Osteoblast (primary cell): ENCODE measurements around the gene COL4A1. TPM values are rescaled to one million over a fixed set of nuclear protein-coding genes. Genes with fewer than 3 reads are reported as not detected.
A peak's percentile ranks its signal among the peaks of the same experiment; 100 is the strongest.
"Not testable (repeated sequence)": the region's sequence is repeated elsewhere in the genome, so short reads cannot be mapped to it uniquely, and the experiment has no call there.

Experiments used
- DNase-seq: peaks from one replicate; pipeline ENCODE4 v3.0.0; 2011; ENCODE audit warnings: low spot score, mixed read lengths; ENCODE audit not compliant: insufficient read length; ENCODE audit errors: missing footprints
- H2AFZ ChIP-seq: 2 replicates; pipeline ENCODE4 v1.6.0; 2011; ENCODE audit warnings: mild to moderate bottlenecking, low read length
- H3K27ac ChIP-seq: 2 replicates; pipeline ENCODE4 v1.5.1; 2011; ENCODE audit warnings: mild to moderate bottlenecking, low read depth, low read length, moderate library complexity
- H3K27me3 ChIP-seq: 2 replicates; pipeline ENCODE4 v1.6.0; 2012; ENCODE audit warnings: mild to moderate bottlenecking, control low read depth, inconsistent platforms, low read length, moderate library complexity; ENCODE audit not compliant: insufficient read depth
- H3K36me3 ChIP-seq: 2 replicates; pipeline ENCODE4 v1.5.1; 2011; ENCODE audit warnings: mild to moderate bottlenecking, low read length, control low read depth, moderate library complexity; ENCODE audit not compliant: insufficient read depth
- H3K4me1 ChIP-seq: 2 replicates; pipeline ENCODE4 v1.5.1; 2011; ENCODE audit warnings: mild to moderate bottlenecking, low read length, control low read depth, moderate library complexity; ENCODE audit not compliant: insufficient read depth
- H3K4me2 ChIP-seq: 2 replicates; pipeline ENCODE4 v1.6.0; 2011; ENCODE audit warnings: mild to moderate bottlenecking, low read length; ENCODE audit not compliant: insufficient read depth
- H3K4me3 ChIP-seq: fragments of 200-600 bp; sonication (generic); 3 replicates; pipeline ENCODE4 v1.5.1; 2012; ENCODE audit warnings: mild to moderate bottlenecking, low read length, inconsistent platforms; ENCODE audit not compliant: insufficient read depth
- H3K79me2 ChIP-seq: 2 replicates; pipeline ENCODE4 v1.6.0; 2012; ENCODE audit warnings: mild to moderate bottlenecking, low read length, control low read depth, inconsistent platforms; ENCODE audit not compliant: insufficient read depth
- H3K9me3 ChIP-seq: 2 replicates; pipeline ENCODE4 v1.5.1; 2011; ENCODE audit warnings: low read depth, low read length, control low read depth
- H4K20me1 ChIP-seq: 2 replicates; pipeline ENCODE4 v1.6.0; 2012; ENCODE audit warnings: mild to moderate bottlenecking, low read length, control low read depth; ENCODE audit not compliant: insufficient read depth
- CTCF ChIP-seq: IDR thresholded peaks from 2 replicates; pipeline ENCODE4 v1.5.1; 2011; ENCODE audit warnings: mild to moderate bottlenecking, low read depth, low read length, moderate library complexity; ENCODE audit errors: extremely low read depth
- total RNA-seq: library from RNA; depleted of rRNA; stranded (reverse); fragments of >200 nt; gene quantifications from 2 replicates; pipeline ENCODE4 v1.2.3, GENCODE V29; 2012

COL4A1 gene
- total RNA-seq, 1 donor: 412 TPM

GRCh38 chr13:110323172-110323891 is 16.4 kb upstream of the COL4A1 start:
- no peaks in the 10 kb centered on the region for H3K27me3 ChIP-seq
- DNase-seq: peak; percentile 94
- no peak overlapping the region for H2AFZ ChIP-seq
- H3K36me3 ChIP-seq: peaks cover 23% of the 10 kb centered on the region
- H3K9me3 ChIP-seq: no peaks in the 10 kb centered on the region
- H3K4me1 ChIP-seq: peaks cover 75% of the 10 kb centered on the region
- peaks cover 32% of the 10 kb centered on the region for H4K20me1 ChIP-seq
- H3K79me2 ChIP-seq: peaks cover 89% of the 10 kb centered on the region
- H3K4me3 ChIP-seq: peak overlapping the region; percentile 10
- TF ChIP-seq CTCF: peak; percentile 27
- peak overlapping the region; percentile 76 for H3K27ac ChIP-seq
- no peak overlapping the region for H3K4me2 ChIP-seq

GRCh38 chr13:110322828-110323171 is 15.8 kb upstream of the COL4A1 start:
- no peak for TF ChIP-seq CTCF
- Histone ChIP-seq H3K27me3 (no peaks in the 10 kb centered on the region), H2AFZ (no peak overlapping the region), H3K36me3 (peaks cover 24% of the 10 kb centered on the region), H3K4me1 (peaks cover 70% of the 10 kb centered on the region), H3K79me2 (peaks cover 89% of the 10 kb centered on the region), H3K4me2 (no peak overlapping the region), H3K27ac (peak overlapping the region; percentile 76), H4K20me1 (peaks cover 37% of the 10 kb centered on the region), H3K4me3 (no peak overlapping the region), H3K9me3 (no peaks in the 10 kb centered on the region)
- DNase-seq: no peak

- peaks cover 42% of the 10 kb centered on the region for H4K20me1 ChIP-seq
- peaks cover 65% of the 10 kb centered on the region for H3K4me1 ChIP-seq
- no peak for TF ChIP-seq CTCF
- no peak overlapping the region for H2AFZ ChIP-seq
- peak overlapping the region; percentile 76 for H3K27ac ChIP-seq
- no peak for DNase-seq
- H3K36me3 ChIP-seq: peaks cover 29% of the 10 kb centered on the region
- H3K9me3 ChIP-seq: no peaks in the 10 kb centered on the region
- H3K79me2 ChIP-seq: peaks cover 89% of the 10 kb centered on the region
- H3K27me3 ChIP-seq: no peaks in the 10 kb centered on the region
- no peak overlapping the region for H3K4me2 ChIP-seq
- no peak overlapping the region for H3K4me3 ChIP-seq
Measured at GRCh38 chr13:110322126-110322827, 15.3 kb upstream of the COL4A1 start.

- H3K9me3 ChIP-seq, H3K4me3 ChIP-seq, H2AFZ ChIP-seq, DNase-seq, H3K4me2 ChIP-seq, H3K27me3 ChIP-seq: not testable (repeated sequence)
- Histone ChIP-seq H3K79me2 (peaks cover 87% of the 10 kb centered on the region), H3K27ac (peak overlapping the region; percentile 76), H3K4me1 (peaks cover 58% of the 10 kb centered on the region), H3K36me3 (peaks cover 34% of the 10 kb centered on the region), H4K20me1 (peaks cover 45% of the 10 kb centered on the region)
Measured at GRCh38 chr13:110321573-110321972, 14.6 kb upstream of the COL4A1 start.
